Measurements from ENCODE around the gene MIX23. TPM values are rescaled to one million over a fixed set of nuclear protein-coding genes. Genes with fewer than 3 reads are reported as not detected.

MIX23 gene
- total RNA-seq, 1 experiment from 2014 or later, result 75.3 TPM

DNA sequence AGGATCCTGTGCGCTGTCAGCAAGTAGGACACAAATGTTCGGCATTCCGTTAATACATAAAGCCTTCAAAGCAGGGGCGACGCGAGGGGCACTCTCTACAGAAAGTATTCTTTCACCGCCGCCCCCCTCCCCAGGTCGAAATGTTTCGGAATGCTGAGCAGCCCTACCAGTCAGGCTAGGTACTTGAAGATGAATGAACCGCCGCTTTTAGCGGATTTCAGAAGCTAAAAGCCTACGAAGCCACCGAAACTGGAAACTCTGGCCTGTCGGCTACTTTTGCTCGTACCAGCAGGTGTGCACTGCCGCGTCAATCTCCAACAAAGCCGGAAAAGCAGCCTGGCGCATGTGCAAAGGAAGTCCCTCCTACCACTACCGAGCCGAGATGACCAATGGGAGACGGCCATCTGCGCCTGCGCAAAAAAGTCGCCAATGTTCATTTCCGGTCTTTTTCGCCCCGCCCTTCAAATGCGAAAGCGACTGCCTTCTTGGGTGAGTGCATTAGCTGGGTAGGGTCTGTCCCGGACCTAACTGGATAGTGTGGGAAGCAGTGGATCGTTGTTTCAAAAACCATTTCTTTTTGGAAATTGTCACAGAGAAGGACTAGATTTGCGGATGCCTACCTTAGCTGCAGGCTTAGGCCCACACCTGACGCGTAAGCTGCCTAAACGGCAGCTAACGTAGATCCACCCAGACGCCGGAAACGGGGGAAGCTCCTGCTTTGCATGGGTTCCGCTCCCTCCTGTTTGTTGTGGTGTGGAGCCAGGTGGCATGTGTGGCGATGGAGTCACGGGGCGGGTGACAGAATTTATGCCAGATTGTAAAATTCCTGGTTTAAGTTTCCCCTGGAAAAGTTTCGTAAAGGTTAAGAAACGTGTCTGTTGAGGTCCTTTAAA, 33.0 kb upstream of the MIX23 start, which contains the start of gene WDR5B:
WDR5B (minus strand) TSS at position 301 of the 893 bp plus-strand sequence. CDS start 534 bp downstream, outside the sequence.
- ChIA-PET POLR2A (ENCODE audit: low non-redundant PET) (interaction anchor here (0.6 to 0.7 kb wide), 2 partner anchors 353 to 704 kb away, joined by 5 to 6 read pairs; no protein-coding TSS in a partner anchor), CTCF (interaction anchor here (1.9 kb wide), 1 partner anchor 23 kb away, joined by 6 read pairs; no protein-coding TSS in a partner anchor)
- peak within 1 kb of the TSS; percentile 85 for H3K27ac ChIP-seq (ENCODE audit: low read depth, low read length, poor library complexity, severe bottlenecking)

DNA sequence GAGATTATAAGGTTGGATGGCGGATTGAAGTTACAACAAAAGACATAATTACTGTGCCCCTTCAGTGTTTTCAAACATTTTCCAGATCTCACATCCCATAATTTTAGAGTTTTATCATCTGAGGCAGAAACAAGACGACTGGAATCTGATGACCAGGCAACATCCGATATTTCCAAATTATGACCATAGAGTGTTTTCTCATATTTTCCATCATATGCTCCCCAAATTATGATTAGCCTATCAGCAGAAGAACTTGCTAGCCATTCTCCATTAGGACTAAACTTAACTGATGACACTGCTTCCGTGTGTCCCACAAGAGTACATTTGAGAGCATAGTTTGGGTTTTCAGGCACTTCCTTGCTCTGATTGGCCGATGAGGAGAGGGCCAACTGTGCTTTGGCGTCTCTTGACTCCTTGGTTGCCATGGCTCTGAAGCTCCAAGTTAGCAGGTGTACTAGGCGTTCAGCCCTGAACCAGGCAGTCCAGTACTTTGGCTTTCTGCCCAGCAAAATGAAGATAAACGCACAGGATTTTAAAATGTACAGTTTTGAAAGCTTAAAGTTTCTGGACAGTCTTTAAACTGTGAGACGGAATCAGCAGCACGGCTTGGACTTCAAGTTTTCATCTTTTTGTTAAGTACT, 32.2 kb upstream of the MIX23 start:
- ChIA-PET CTCF (interaction anchor here (1.9 kb wide), 1 partner anchor 22 kb away, joined by 6 read pairs; no protein-coding TSS in a partner anchor), POLR2A (ENCODE audit: low non-redundant PET) (interaction anchor here (0.7 kb wide), 1 partner anchor 705 kb away, joined by 6 read pairs; no protein-coding TSS in a partner anchor)
- peak; percentile 48 for DNase-seq (ENCODE audit: low spot score)

More for the DNA sequence above, 33.0 kb upstream of the MIX23 start, which contains the start of gene WDR5B:
- intact Hi-C loops (cut with micrococcal nuclease; ENCODE audit: unreplicated experiment), result loop anchor here (10.0 kb wide), 1 partner anchor 871 kb away; the partner anchor contains the start of gene POLQ
- Histone ChIP-seq H3K9me3 (ENCODE audit: low read depth, low read length, poor library complexity, severe bottlenecking) (no peaks in the 10 kb centered on the region), H3K36me3 (ENCODE audit: insufficient read depth, low read length, poor library complexity, severe bottlenecking) (peaks cover 2% of the 10 kb centered on the region), H3K4me1 (ENCODE audit: insufficient read depth, low read length, poor library complexity, severe bottlenecking) (peaks cover 8% of the 10 kb centered on the region), H3K27me3 (replicated peaks; ENCODE audit: insufficient read depth, low read depth, low read length, poor library complexity) (no peaks in the 10 kb centered on the region), H3K4me3 (ENCODE audit: low read depth, low read length, poor library complexity, severe bottlenecking) (peak within 1 kb of the TSS; percentile 83)
- TF ChIP-seq EZH2 (IDR thresholded peaks at IDR 0.05; ENCODE audit: borderline replicate concordance, low read depth, low read length, poor library complexity, severe bottlenecking), result no peak
- TF ChIP-seq, protein P1, sequence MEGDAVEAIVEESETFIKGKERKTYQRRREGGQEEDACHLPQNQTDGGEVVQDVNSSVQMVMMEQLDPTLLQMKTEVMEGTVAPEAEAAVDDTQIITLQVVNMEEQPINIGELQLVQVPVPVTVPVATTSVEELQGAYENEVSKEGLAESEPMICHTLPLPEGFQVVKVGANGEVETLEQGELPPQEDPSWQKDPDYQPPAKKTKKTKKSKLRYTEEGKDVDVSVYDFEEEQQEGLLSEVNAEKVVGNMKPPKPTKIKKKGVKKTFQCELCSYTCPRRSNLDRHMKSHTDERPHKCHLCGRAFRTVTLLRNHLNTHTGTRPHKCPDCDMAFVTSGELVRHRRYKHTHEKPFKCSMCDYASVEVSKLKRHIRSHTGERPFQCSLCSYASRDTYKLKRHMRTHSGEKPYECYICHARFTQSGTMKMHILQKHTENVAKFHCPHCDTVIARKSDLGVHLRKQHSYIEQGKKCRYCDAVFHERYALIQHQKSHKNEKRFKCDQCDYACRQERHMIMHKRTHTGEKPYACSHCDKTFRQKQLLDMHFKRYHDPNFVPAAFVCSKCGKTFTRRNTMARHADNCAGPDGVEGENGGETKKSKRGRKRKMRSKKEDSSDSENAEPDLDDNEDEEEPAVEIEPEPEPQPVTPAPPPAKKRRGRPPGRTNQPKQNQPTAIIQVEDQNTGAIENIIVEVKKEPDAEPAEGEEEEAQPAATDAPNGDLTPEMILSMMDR (conservative IDR thresholded peaks at IDR 0.05; ENCODE audit: low read depth, low read length), result no peak
- peak; percentile 98 for DNase-seq (ENCODE audit: low spot score)
- TSS peak; percentile 80 for BruUV-seq (replicated peaks)

GRCh38 chr3:122414391-122414790, 31.4 kb upstream of the MIX23 start:
- DNase-seq (ENCODE audit: low spot score), result no peak
- Histone ChIP-seq H3K4me3 (ENCODE audit: low read depth, low read length, poor library complexity, severe bottlenecking) (no peak overlapping the region), H3K27me3 (replicated peaks; ENCODE audit: insufficient read depth, low read depth, low read length, poor library complexity) (no peaks in the 10 kb centered on the region), H3K36me3 (ENCODE audit: insufficient read depth, low read length, poor library complexity, severe bottlenecking) (peaks cover 10% of the 10 kb centered on the region), H3K27ac (ENCODE audit: low read depth, low read length, poor library complexity, severe bottlenecking) (no peak overlapping the region), H3K4me1 (ENCODE audit: insufficient read depth, low read length, poor library complexity, severe bottlenecking) (peaks cover 8% of the 10 kb centered on the region), H3K9me3 (ENCODE audit: low read depth, low read length, poor library complexity, severe bottlenecking) (no peaks in the 10 kb centered on the region)
- POLR2A ChIA-PET (ENCODE audit: low non-redundant PET), result no interaction called here
- TF ChIP-seq EZH2 (IDR thresholded peaks at IDR 0.05; ENCODE audit: borderline replicate concordance, low read depth, low read length, poor library complexity, severe bottlenecking), result no peak
- TF ChIP-seq, protein P1 (conservative IDR thresholded peaks at IDR 0.05; ENCODE audit: low read depth, low read length), result no peak
- BruUV-seq (replicated peaks), result no TSS peak
- intact Hi-C loops (cut with micrococcal nuclease; ENCODE audit: unreplicated experiment), result loop anchor here (10.0 kb wide), 1 partner anchor 870 kb away; the partner anchor contains the start of gene POLQ
- CTCF ChIA-PET, result no interaction called here

More for the DNA sequence above, 32.2 kb upstream of the MIX23 start:
- BruUV-seq (replicated peaks), result TSS peak; percentile 58
- peak overlapping the region; percentile 83 for H3K4me3 ChIP-seq (ENCODE audit: low read depth, low read length, poor library complexity, severe bottlenecking)
- H3K27ac ChIP-seq (ENCODE audit: low read depth, low read length, poor library complexity, severe bottlenecking), result peak overlapping the region; percentile 85
- no peaks in the 10 kb centered on the region for H3K9me3 ChIP-seq (ENCODE audit: low read depth, low read length, poor library complexity, severe bottlenecking)
- intact Hi-C loops (cut with micrococcal nuclease; ENCODE audit: unreplicated experiment), result loop anchor here (10.0 kb wide), 1 partner anchor 870 kb away; the partner anchor contains the start of gene POLQ
- TF ChIP-seq EZH2 (IDR thresholded peaks at IDR 0.05; ENCODE audit: borderline replicate concordance, low read depth, low read length, poor library complexity, severe bottlenecking), result no peak
- TF ChIP-seq, protein P1 (conservative IDR thresholded peaks at IDR 0.05; ENCODE audit: low read depth, low read length), result no peak
- H3K27me3 ChIP-seq (replicated peaks; ENCODE audit: insufficient read depth, low read depth, low read length, poor library complexity), result no peaks in the 10 kb centered on the region
- H3K36me3 ChIP-seq (ENCODE audit: insufficient read depth, low read length, poor library complexity, severe bottlenecking), result peaks cover 2% of the 10 kb centered on the region
- H3K4me1 ChIP-seq (ENCODE audit: insufficient read depth, low read length, poor library complexity, severe bottlenecking), result peaks cover 8% of the 10 kb centered on the region
